GM12878 (cell line): ENCODE measurements around the gene SMU1. TPM values are rescaled to one million over a fixed set of nuclear protein-coding genes. Genes with fewer than 3 reads are reported as not detected.

Experiments used
- ATAC-seq: fragments of 200-7000 bp; cut with Tn5 transposase; 3 replicates; pipeline ENCODE4 v1.9.1; 2020; ENCODE audit warnings: mild to moderate bottlenecking, moderate library complexity
- BruUV-seq: library from RNA; stranded (reverse); fragments of 400-500 nt; replicated peaks from 2 replicates; lab custom pipeline; 2021; lab: Mats Ljungman, UMichigan
- CTCF ChIA-PET: fragments of 300-600 bp; sonication (Branson Sonifier 250); formaldehyde crosslinking; extraction: SDS; loops from one replicate; lab custom pipeline; 2021; ENCODE audit warnings: inconsistent platforms; lab: Yijun Ruan, JAX
- POLR2A ChIA-PET: fragments of 350-600 bp; formaldehyde crosslinking; extraction: SDS; loops from one replicate; lab custom pipeline; 2021; ENCODE audit warnings: inconsistent platforms; lab: Charles Lee
- RAD21 ChIA-PET: fragments of 300-600 bp; sonication (Branson Sonifier 250); formaldehyde crosslinking; loops from one replicate; lab custom pipeline; 2023; ENCODE audit warnings: antibody characterized with exemption; ENCODE audit not compliant: unreplicated experiment; lab: Charles Lee
- SMC1A ChIA-PET: fragments of 300-600 bp; sonication (Branson Sonifier 250); formaldehyde crosslinking; loops from one replicate; lab custom pipeline; 2023; ENCODE audit not compliant: unreplicated experiment, uncharacterized antibody; lab: Charles Lee
- DNase-seq: peaks from one replicate; pipeline ENCODE4 v3.0.0-alpha.2; 2011; ENCODE audit warnings: low read depth, low spot score
- FAIRE-seq: peaks from 3 replicates; lab custom pipeline; 2011; peaks lifted over from hg19 to GRCh38; lab: Jason Lieb, UNC
- H2AFZ ChIP-seq: 2 replicates; pipeline ENCODE4 v1.6.0; 2011; ENCODE audit warnings: low read depth, low read length, control low read depth; ENCODE audit not compliant: control insufficient read depth
- H3K27ac ChIP-seq: 2 replicates; pipeline ENCODE4 v1.5.1; 2011; ENCODE audit warnings: control low read depth; ENCODE audit not compliant: control insufficient read depth, insufficient read depth
- H3K27me3 ChIP-seq, 2 experiments: replicated peaks in 1 of 2; 2 replicates each; pipeline versions ENCODE4 v1.6.0 to v1.6.1; 2011; ENCODE audit warnings: low read length in 1 of 2; ENCODE audit not compliant: control insufficient read depth in 2 of 2, insufficient read depth in 2 of 2
- H3K36me3 ChIP-seq, 2 experiments: 2 replicates each; pipeline ENCODE4 v1.5.1; 2011; ENCODE audit warnings: low read length in 1 of 2; ENCODE audit not compliant: control insufficient read depth in 2 of 2, insufficient read depth in 2 of 2
- H3K4me1 ChIP-seq: 2 replicates; pipeline ENCODE4 v1.6.1; 2011; ENCODE audit warnings: mild to moderate bottlenecking, low read length, moderate library complexity, mixed read lengths; ENCODE audit not compliant: control insufficient read depth, insufficient read depth
- H3K4me2 ChIP-seq: 2 replicates; pipeline ENCODE4 v1.6.0; 2011; ENCODE audit warnings: control low read depth; ENCODE audit not compliant: control insufficient read depth, insufficient read depth
- H3K4me3 ChIP-seq: fragments of 200-600 bp; sonication (generic); 2 replicates; pipeline ENCODE4 v1.5.1; 2016
- H3K79me2 ChIP-seq: 2 replicates; pipeline ENCODE4 v1.6.0; 2011; ENCODE audit warnings: low read length; ENCODE audit not compliant: control insufficient read depth, insufficient read depth
- H3K9ac ChIP-seq: 2 replicates; pipeline ENCODE4 v1.8.0; 2011; ENCODE audit warnings: low read length, control low read depth, mixed read lengths; ENCODE audit not compliant: control insufficient read depth, insufficient read depth
- H3K9me3 ChIP-seq: replicated peaks from 3 replicates; pipeline ENCODE4 v1.5.1; 2011; ENCODE audit warnings: mild to moderate bottlenecking, low read length; ENCODE audit not compliant: control insufficient read depth, insufficient read depth
- H4K20me1 ChIP-seq: 2 replicates; pipeline ENCODE4 v1.6.0; 2011; ENCODE audit not compliant: control insufficient read depth, insufficient read depth
- CHD4 ChIP-seq: fragments of 200-600 bp; sonication (generic); IDR thresholded peaks from 2 replicates; pipeline ENCODE4 v1.6.1; 2016; ENCODE audit warnings: mild to moderate bottlenecking
- CREB1 ChIP-seq: IDR thresholded peaks from 2 replicates; pipeline ENCODE4 v1.6.1; 2012; ENCODE audit warnings: low read depth, mild to moderate bottlenecking, inconsistent platforms
- FOS ChIP-seq: IDR thresholded peaks from 3 replicates; pipeline ENCODE4 v1.6.1; 2011; ENCODE audit warnings: borderline replicate concordance; ENCODE audit not compliant: insufficient read length; ENCODE audit errors: extremely low read depth
- FOXK2 ChIP-seq: fragments of 450-650 bp; IDR thresholded peaks from 2 replicates; pipeline ENCODE4 v1.6.1; 2017; ENCODE audit warnings: mild to moderate bottlenecking, moderate library complexity
- KLF5 ChIP-seq: fragments of 450-650 bp; IDR thresholded peaks from 2 replicates; pipeline ENCODE4 v1.6.1; 2014; ENCODE audit warnings: mild to moderate bottlenecking; ENCODE audit not compliant: partially characterized antibody
- MTA3 ChIP-seq: IDR thresholded peaks from 2 replicates; pipeline ENCODE4 v1.6.1; 2012; ENCODE audit warnings: low read length, inconsistent platforms, borderline replicate concordance
- MYC ChIP-seq: IDR thresholded peaks from 2 replicates; pipeline ENCODE4 v1.6.1; 2011; ENCODE audit warnings: mild to moderate bottlenecking, low read length, moderate library complexity, inconsistent platforms; ENCODE audit not compliant: insufficient read depth, insufficient replicate concordance, insufficient read length, severe bottlenecking
- PAX5 ChIP-seq: IDR thresholded peaks from 2 replicates; pipeline ENCODE4 v1.6.1; 2011; ENCODE audit warnings: low read depth, low read length, borderline replicate concordance
- POU2F2 ChIP-seq: IDR thresholded peaks from 3 replicates; pipeline ENCODE4 v1.6.1; 2011; ENCODE audit warnings: low read depth, mild to moderate bottlenecking, low read length, borderline replicate concordance
- REST ChIP-seq: IDR thresholded peaks from 2 replicates; pipeline ENCODE4 v1.6.1; 2012; ENCODE audit warnings: mild to moderate bottlenecking, low read depth, low read length
- SIX5 ChIP-seq: IDR thresholded peaks from 2 replicates; pipeline ENCODE4 v1.6.1; 2011; ENCODE audit warnings: mild to moderate bottlenecking, low read depth, low read length, moderate library complexity; ENCODE audit not compliant: severe bottlenecking
- SREBF1 ChIP-seq: IDR thresholded peaks from 2 replicates; pipeline ENCODE4 v1.6.1; 2012; ENCODE audit warnings: mild to moderate bottlenecking, low read length
- WGBS: methylation state at CpG from one replicate; pipeline ENCODE4 v1.1.6; 2016; ENCODE audit warnings: low lambda C conversion rate; ENCODE audit not compliant: insufficient replicate concordance, insufficient coverage; ENCODE audit errors: missing lambda C conversion rate; 5-methylcytosine and 5-hydroxymethylcytosine counted together
- in situ Hi-C: fragments of 300-500 bp; cut with MboI; formaldehyde crosslinking; loops from 9 replicates; pipeline ENCODE4 v1.14.3; 2018; ENCODE audit warnings: mixed read lengths
- intact Hi-C: fragments of 100-400 bp; cut with micrococcal nuclease; formaldehyde crosslinking; loops from one replicate; pipeline ENCODE4 v1.14.2; 2022; ENCODE audit not compliant: unreplicated experiment
- polyA plus RNA-seq, 11 experiments: library from polyadenylated mRNA; depleted of rRNA in 4 of 11; unstranded in 6 of 11; stranded (reverse) in 5 of 11; fragments of >200 nt; fragmentation: Nextera tagmentation in 4 of 11; fragmentation: Illumina TruSeq in 1 of 11; extraction: Ambion mirVana in 4 of 11; extraction: Trizol in 1 of 11; gene quantifications; 1 replicate in 1 of 11; 2 replicates in 10 of 11; pipeline versions ENCODE4 v1.2.1 to v1.2.3, GENCODE V29; 2011 to 2016; ENCODE audit warnings: inconsistent platforms in 2 of 11, missing spikeins in 2 of 11, low read depth in 1 of 11
- total RNA-seq, 4 experiments: library from RNA; depleted of rRNA in 3 of 4; stranded (reverse); fragments of >200 nt in 3 of 4; fragmentation: Illumina TruSeq in 1 of 4; extraction: Trizol in 1 of 4; gene quantifications; 2 replicates each; pipeline versions ENCODE4 v1.2.1 to v1.2.3, GENCODE V29; 2013 to 2021
- TF ChIP-seq, protein P1 (sequence below): IDR thresholded peaks from 2 replicates; pipeline ENCODE4 v1.6.1; 2012; ENCODE audit warnings: low read depth, low read length, improper control_type of control experiment

The SMU1 gene
- total and polyA plus RNA-seq, 10 of the 15 experiments (the other 5 are each of a cell fraction or from before 2014, with no cell fraction given) = 18.5 to 34.6 (median 20.9) TPM

- no peak overlapping the region for H3K27ac ChIP-seq
- H4K20me1 ChIP-seq = 0 out of 2 replicates have a peak, but pooled peaks cover 4% of the 10 kb centered on the region
- FAIRE-seq (no peak), ATAC-seq (no peak), DNase-seq (no peak)
- SMC1A ChIA-PET = interaction anchor here (0.6 to 1.2 kb wide), 4 partner anchors 18 to 120 kb away, joined by 3 to 4 read pairs (median 4); no protein-coding TSS in a partner anchor
- no peak overlapping the region for H3K4me3 ChIP-seq
- no peak overlapping the region for H2AFZ ChIP-seq
- CTCF ChIA-PET = interaction anchor here (0.9 to 1.3 kb wide), 2 partner anchors 54 to 58 kb away, joined by 3 read pairs; no protein-coding TSS in a partner anchor
- RAD21 ChIA-PET = no interaction called here
- WGBS = 100% methylated on average over 1 of the region's 1 CpG
- H3K27me3 ChIP-seq = no peaks in the 10 kb centered on the region
- H3K4me2 ChIP-seq = no peak overlapping the region
- H3K9ac ChIP-seq = no peak overlapping the region
- no TSS peak for BruUV-seq
- H3K9me3 ChIP-seq = no peaks in the 10 kb centered on the region
- intact Hi-C loops = no loop called here
- no peaks in the 10 kb centered on the region for H3K4me1 ChIP-seq
- no peaks in the 10 kb centered on the region for H3K79me2 ChIP-seq
- TF ChIP-seq FOXK2 = no peak
- TF ChIP-seq PAX5 = no peak
- no peak for TF ChIP-seq POU2F2
- no peak for TF ChIP-seq FOS
- TF ChIP-seq CREB1 = no peak
- TF ChIP-seq KLF5 = no peak
- no peak for TF ChIP-seq SREBF1
- TF ChIP-seq, protein P1, sequence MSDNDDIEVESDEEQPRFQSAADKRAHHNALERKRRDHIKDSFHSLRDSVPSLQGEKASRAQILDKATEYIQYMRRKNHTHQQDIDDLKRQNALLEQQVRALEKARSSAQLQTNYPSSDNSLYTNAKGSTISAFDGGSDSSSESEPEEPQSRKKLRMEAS = no peak
- TF ChIP-seq MYC = no peak
- no peak for TF ChIP-seq REST
- TF ChIP-seq CHD4 = no peak
- TF ChIP-seq MTA3 = no peak
- no peak for TF ChIP-seq SIX5
- TF ChIP-seq, all 136 proteins: peak for 0
- peaks cover 3 to 5% of the 10 kb centered on the region in 2 experiments; a peak in 3 of 4 replicates for H3K36me3 ChIP-seq
- POLR2A ChIA-PET = no interaction called here
- in situ Hi-C loops = no loop called here
These were observed 29.5 kb upstream of the SMU1 start for GRCh38 chr9:33105959-33106358.
